ENCODE data around the gene GINS3.

GINS3 gene

DNA sequence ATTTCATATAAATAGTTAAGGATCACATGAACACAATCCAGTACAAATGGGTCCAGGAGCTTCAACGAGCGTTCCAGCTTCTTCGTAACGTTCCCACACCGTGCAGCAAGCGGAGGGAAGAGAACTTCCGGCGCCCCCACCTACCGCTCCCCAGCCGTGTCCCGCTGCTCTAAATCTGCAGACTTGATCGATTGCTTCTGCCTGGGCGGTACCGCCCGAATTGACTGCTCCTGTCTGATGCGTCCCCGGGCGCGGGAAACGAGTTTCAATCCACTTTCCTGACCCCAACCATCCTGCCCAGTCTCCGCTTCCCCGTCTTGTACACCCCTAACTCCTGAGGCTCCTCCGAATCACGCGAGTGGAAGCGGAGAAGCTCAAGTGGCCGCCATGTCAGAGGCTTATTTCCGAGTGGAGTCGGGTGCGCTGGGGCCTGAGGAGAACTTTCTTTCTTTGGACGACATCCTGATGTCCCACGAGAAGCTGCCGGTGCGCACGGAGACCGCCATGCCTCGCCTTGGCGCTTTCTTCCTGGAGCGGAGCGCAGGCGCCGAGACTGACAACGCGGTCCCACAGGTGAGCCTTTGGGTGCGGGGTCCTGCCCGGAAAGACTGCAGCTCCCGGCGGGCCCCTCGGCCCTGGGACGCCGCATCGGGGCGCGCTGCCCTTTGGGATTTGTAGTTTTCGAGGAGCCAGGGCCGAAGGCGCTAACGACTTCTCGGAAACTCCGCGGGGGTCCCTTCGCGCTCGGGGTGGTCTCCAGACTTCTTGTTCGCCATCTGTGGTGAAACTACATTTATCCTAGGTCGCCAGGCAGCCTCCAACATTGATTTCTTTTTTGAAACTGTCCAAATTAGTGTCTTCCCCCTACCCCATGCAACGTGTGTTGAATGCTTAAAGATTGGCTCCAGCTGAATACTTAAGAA is at the start of gene GINS3:
Gene GINS3 (plus strand): TSS at position 257 of the 923 bp plus-strand sequence. CDS start 131 bp downstream, at position 388.
- peak; percentile 86 for DNase-seq

- DNase-seq, result no peak
Observed at GRCh38 chr16:58343562-58343961, 48.7 kb upstream of the GINS3 start.

- no peak for DNase-seq
Observed at GRCh38 chr16:58345574-58346354, 46.5 kb upstream of the GINS3 start.

DNA sequence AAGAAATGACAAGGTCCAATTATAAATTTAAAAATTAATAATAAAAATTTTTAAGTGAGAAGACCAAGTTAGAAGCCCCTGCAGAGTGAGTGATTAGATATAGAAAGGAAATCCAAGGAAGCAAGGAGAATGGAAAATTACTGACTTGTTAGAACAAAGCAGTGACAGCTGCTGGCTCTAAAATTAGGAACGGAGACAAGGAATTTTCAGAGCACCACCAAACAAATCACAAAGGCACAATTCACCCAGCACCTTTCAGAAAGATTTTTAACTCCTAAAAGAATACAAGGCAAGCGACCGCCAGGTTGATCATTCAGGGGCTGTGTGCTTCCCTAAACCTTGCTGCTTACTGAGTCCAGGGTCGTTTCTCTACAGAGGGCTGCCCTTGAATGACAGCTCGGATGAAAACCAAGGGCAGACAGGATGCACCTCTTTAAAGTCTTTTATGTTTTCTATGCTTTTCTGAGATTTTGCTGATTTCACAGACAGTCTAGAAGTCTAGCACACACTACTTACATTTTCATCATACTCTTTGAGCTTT is 45.4 kb upstream of the GINS3 start:
- no peak for DNase-seq

- no peak for DNase-seq
Observed at GRCh38 chr16:58348986-58349385, 43.3 kb upstream of the GINS3 start.

- no peak for DNase-seq
Observed at GRCh38 chr16:58352690-58353089, 39.6 kb upstream of the GINS3 start.

- no peak for DNase-seq
Observed at GRCh38 chr16:58360041-58360634, 32.1 kb upstream of the GINS3 start.

DNA sequence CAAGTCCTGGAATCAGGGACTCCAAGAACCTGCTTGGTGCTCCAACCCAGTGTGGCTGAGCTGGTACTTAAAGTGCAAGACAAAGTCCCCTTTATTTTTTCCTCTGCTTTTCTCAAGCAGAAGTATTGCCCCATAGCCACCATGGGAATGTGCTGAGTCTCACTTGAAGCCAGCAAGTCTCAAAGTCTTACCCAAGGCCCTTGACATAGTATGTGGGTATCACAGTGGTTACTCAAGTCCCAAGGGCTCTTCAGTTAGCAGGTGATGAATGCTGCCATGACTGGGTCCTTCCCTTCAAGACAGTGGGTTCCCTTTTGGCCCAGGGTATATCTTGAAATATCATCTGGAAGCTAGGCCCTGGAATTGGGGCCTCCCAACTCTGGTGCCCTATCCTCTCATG is 30.5 kb upstream of the GINS3 start:
- no peak for DNase-seq

GRCh38 chr16:58363746-58364393 is 28.4 kb upstream of the GINS3 start:
- no peak for DNase-seq

DNA sequence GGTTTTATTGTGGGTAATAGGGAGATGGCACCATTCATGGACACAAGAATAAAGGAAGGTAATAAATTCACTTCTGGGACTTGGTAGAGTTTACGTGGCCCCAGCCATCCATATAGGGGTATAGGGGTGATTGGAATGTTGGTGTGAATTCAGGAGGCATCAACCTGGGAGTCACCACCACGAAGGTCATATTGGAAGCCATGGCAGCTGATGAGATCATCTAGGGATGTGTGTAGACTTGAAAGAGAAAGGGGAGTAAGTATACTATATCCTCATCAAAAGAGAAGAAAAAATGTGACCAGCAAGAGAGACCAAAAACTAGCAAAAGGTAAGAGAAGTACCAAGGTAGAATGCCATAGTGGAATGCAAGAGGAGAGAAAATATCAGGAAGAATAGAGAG is 26.6 kb upstream of the GINS3 start:
- DNase-seq, result no peak

DNA sequence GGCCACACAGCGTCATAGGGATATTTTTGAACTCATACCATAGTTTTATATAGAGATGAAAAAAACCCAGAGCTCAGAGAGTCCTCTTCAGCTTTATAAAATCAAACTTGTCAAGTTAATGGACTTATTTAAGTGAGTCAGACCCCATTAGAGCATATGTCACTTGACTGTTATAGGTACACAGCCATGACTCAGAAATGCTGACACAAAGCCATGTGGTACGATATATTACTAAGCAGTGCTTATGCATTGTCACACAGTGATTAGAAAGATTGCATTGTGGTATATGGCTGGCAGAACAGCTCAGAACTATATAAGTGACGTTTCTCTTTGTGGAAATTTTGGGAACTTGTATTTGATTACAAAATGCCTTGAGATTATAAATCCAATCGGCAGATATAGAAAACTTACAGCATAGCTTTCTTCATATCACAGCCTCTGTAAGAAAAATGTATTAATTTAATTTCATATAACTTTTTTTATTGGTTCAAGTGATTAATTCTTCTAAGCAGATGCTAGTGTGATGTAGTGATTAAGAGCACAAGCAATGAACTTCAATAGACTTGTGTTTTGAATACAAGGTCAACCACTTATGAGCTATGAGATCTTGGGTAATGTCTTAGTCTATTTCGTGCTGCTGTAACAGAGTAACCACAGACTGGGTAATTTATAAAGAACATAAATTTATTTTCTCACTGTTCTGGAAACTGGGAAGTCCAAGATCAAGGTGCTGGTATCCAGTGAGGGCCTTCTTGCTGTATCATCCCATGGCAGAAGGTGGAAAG is 25.8 kb upstream of the GINS3 start:
- no peak for DNase-seq

GRCh38 chr16:58367252-58367651 is 25.0 kb upstream of the GINS3 start:
- DNase-seq, result no peak

- DNase-seq, result no peak
Observed at GRCh38 chr16:58371841-58372240, 20.4 kb upstream of the GINS3 start.

GRCh38 chr16:58375386-58375785 is 16.9 kb upstream of the GINS3 start:
- DNase-seq, result no peak

- DNase-seq, result no peak
Observed at GRCh38 chr16:58377932-58378331, 14.3 kb upstream of the GINS3 start.

- DNase-seq, result no peak
Observed at GRCh38 chr16:58378401-58378800, 13.9 kb upstream of the GINS3 start.

GRCh38 chr16:58379736-58380135 is 12.5 kb upstream of the GINS3 start:
- DNase-seq, result no peak

DNA sequence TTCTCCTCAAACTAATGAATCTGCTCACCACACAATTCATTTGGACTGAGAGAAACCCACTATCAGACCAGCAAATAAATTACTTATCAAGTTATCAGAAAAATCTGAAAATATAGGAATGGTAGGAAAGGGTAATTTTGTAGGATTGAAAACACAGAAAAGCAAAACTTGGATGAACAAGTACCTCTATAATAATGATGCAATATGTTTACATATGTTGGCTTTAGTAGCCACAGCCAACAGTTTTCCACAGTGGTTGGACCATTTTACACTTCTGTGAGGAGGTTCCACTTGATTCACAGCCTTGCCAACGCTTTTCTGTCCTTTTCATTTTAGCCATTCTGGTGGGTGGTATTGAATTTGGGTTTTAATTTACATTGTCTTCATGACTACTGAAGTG is 10.6 kb upstream of the GINS3 start:
- DNase-seq, result no peak

DNA sequence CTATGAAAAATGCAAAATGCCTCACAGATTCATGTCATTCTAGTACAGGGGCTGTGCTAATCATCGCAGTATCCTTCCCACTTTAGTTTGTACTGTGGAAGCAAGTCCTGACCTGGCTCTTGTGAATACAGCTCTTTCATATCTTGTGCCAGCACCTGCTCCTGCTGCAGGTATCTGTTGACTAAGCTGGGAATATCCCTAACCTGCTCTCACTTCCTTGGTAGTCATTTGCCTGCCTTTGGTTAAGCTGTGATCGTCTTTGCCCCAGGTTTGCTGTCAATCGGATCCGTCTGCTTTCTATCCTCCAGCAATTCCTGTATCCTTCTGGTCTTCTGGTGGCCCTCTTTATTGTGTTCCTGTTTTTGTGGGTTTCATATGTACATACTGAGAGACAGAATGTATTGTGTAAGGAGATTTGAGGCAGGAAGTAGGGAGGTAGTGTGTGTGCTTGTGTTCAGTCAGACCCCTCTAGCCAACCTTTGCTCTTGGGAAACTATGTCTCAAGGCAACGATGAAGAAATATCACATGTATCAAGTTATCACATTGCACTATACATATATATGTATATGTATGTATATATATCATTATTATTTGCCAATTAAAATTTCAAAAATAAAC is 7.7 kb upstream of the GINS3 start:
- no peak for DNase-seq

DNA sequence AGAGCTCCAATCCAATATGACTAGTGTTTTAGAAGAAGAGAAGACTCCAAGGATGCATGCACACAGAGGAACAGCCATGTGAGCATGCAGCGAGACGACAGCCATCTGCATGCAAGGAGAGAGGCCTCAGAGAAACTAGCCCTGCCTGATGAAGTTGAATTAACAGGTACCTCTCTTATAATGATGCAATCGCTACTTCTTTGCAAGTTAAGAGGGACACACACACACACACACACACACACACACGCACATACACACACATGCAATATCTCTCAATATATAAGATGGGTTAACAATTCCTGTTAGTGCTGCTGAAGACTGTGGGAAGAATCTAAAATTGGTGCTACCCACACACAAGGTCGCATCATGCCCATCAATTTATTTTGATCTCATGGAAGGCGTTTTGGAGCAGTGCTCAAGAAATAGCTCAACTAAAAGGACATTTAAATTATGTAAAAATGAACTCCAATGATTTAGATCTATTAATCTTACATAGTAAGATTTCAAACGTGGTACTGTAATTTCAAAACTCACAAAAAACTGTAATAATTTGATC is 7.0 kb upstream of the GINS3 start:
- DNase-seq, result no peak

DNA sequence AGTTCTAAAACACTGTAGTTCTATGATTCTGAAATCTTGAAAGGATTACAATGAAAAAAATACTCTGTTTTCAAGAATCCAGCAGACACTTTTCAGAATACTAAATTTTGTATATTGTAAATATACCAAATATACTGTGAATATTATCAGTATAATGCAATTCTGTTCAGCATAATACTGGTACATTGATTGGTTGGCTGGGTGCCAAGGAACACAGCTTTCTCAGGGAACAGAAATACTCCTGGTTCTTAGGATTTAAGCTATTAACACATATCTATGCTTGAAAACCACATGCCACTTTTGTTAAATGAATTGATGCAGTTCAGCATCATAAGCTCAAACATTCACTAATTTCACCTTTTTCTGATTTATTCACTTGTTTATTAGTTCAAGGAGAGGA is 2.5 kb upstream of the GINS3 start:
- DNase-seq, result no peak
